HepG2 (cell line): ENCODE results near the gene ARL16. TPM values are rescaled to one million over a fixed set of nuclear protein-coding genes. Genes with fewer than 3 reads are reported as not detected.

ENCODE experiments used
- CAMTA2 ChIP-seq: sonication (generic); formaldehyde crosslinking; IDR thresholded peaks from 2 replicates; pipeline ENCODE4 v1.4.0; 2020; ENCODE audit warnings: mild to moderate bottlenecking, missing genetic modification reagents, borderline replicate concordance
- ELF1 ChIP-seq: sonication (generic); formaldehyde crosslinking; IDR thresholded peaks from 2 replicates; pipeline ENCODE4 v1.4.0; 2020; ENCODE audit warnings: missing genetic modification reagents
- FOXM1 ChIP-seq: sonication (generic); formaldehyde crosslinking; IDR thresholded peaks from 2 replicates; pipeline ENCODE4 v1.5.0; 2020; ENCODE audit warnings: missing genetic modification reagents
- MED8 ChIP-seq: sonication (generic); formaldehyde crosslinking; IDR thresholded peaks from 2 replicates; pipeline ENCODE4 v1.8.1; 2023; ENCODE audit warnings: mild to moderate bottlenecking, missing genetic modification reagents; ENCODE audit not compliant: insufficient replicate concordance
- MEIS2 ChIP-seq: sonication (generic); formaldehyde crosslinking; IDR thresholded peaks from 2 replicates; pipeline ENCODE4 v1.9.0; 2021; ENCODE audit warnings: mild to moderate bottlenecking, missing genetic modification reagents
- MTF2 ChIP-seq: sonication (generic); formaldehyde crosslinking; IDR thresholded peaks from 2 replicates; pipeline ENCODE4 v1.5.0; 2020; ENCODE audit warnings: missing genetic modification reagents, borderline replicate concordance
- NFATC3 ChIP-seq: sonication (generic); formaldehyde crosslinking; IDR thresholded peaks from 2 replicates; pipeline ENCODE4 v1.5.1; 2020; ENCODE audit warnings: mild to moderate bottlenecking, missing genetic modification reagents
- NR2F1 ChIP-seq, 2 experiments: fragments of 450-650 bp in 1 of 2; formaldehyde crosslinking in 1 of 2; IDR thresholded peaks; 2 replicates each; pipeline versions ENCODE4 v1.5.0 to v1.6.1; 2016 to 2020; ENCODE audit warnings: mild to moderate bottlenecking in 1 of 2, missing compliant biosample characterization in 1 of 2, missing genetic modification reagents in 1 of 2, moderate library complexity in 1 of 2
- RBFOX2 ChIP-seq: fragments of 200-400 bp; formaldehyde crosslinking; IDR thresholded peaks from 2 replicates; pipeline ENCODE4 v1.6.1; 2017; ENCODE audit warnings: low read depth, mild to moderate bottlenecking, low read length
- ZNF296 ChIP-seq: sonication (generic); formaldehyde crosslinking; conservative IDR thresholded peaks from 2 replicates; pipeline ENCODE4 v1.5.0; 2020; ENCODE audit warnings: mild to moderate bottlenecking, missing genetic modification reagents
- polyA plus RNA-seq, 8 experiments: library from polyadenylated mRNA; depleted of rRNA in 3 of 8; stranded (reverse) in 7 of 8; unstranded in 1 of 8; fragments of >200 nt; fragmentation: Illumina TruSeq in 4 of 8; extraction: Trizol in 4 of 8; gene quantifications; 2 replicates each; pipeline versions ENCODE4 v1.2.1 to v1.2.3, GENCODE V29; 2011 to 2016; ENCODE audit warnings: low read depth in 4 of 8, missing spikeins in 1 of 8, mixed read lengths in 1 of 8; ENCODE audit not compliant: insufficient read depth in 1 of 8
- total RNA-seq, 5 experiments: library from RNA; depleted of rRNA; stranded (reverse); fragments of >200 nt; fragmentation: Illumina TruSeq; extraction: Trizol; gene quantifications; 2 replicates each; pipeline ENCODE4 v1.2.3, GENCODE V29; 2016; ENCODE audit warnings: low read depth in 1 of 5
- TF ChIP-seq, protein P1 (sequence below): sonication (generic); formaldehyde crosslinking; IDR thresholded peaks from 2 replicates; pipeline ENCODE4 v1.5.0; 2020; ENCODE audit warnings: mild to moderate bottlenecking, missing genetic modification reagents, borderline replicate concordance
- TF ChIP-seq, protein P2 (sequence below): sonication (generic); formaldehyde crosslinking; conservative IDR thresholded peaks from 2 replicates; pipeline ENCODE4 v1.8.0; 2022; ENCODE audit warnings: low read depth, missing genetic modification reagents
- TF ChIP-seq, protein P3 (sequence below): sonication (generic); formaldehyde crosslinking; IDR thresholded peaks from 2 replicates; pipeline ENCODE4 v1.5.1; 2020; ENCODE audit warnings: missing genetic modification reagents, mild to moderate bottlenecking, borderline replicate concordance
- TF ChIP-seq, protein P4 (sequence below), 2 experiments: fragments of 450-650 bp in 1 of 2; sonication (generic) in 1 of 2; formaldehyde crosslinking; IDR thresholded peaks; 2 replicates each; pipeline versions ENCODE4 v1.5.0 to v1.8.0; 2020 to 2022; ENCODE audit warnings: mild to moderate bottlenecking in 1 of 2, missing genetic modification reagents in 1 of 2
- TF ChIP-seq, protein P5 (sequence below): sonication (generic); formaldehyde crosslinking; IDR thresholded peaks from 2 replicates; pipeline ENCODE4 v1.4.0; 2020; ENCODE audit warnings: missing genetic modification reagents, borderline replicate concordance
- TF ChIP-seq, protein P6 (sequence below): IDR thresholded peaks from 2 replicates; pipeline ENCODE4 v1.6.1; 2012; ENCODE audit warnings: low read length, improper control_type of control experiment

The ARL16 gene
- total and polyA plus RNA-seq, 2 of the 13 experiments (the other 11 are each of a cell fraction or from before 2014, with no cell fraction given), result 20.8 to 30.8 TPM

DNA sequence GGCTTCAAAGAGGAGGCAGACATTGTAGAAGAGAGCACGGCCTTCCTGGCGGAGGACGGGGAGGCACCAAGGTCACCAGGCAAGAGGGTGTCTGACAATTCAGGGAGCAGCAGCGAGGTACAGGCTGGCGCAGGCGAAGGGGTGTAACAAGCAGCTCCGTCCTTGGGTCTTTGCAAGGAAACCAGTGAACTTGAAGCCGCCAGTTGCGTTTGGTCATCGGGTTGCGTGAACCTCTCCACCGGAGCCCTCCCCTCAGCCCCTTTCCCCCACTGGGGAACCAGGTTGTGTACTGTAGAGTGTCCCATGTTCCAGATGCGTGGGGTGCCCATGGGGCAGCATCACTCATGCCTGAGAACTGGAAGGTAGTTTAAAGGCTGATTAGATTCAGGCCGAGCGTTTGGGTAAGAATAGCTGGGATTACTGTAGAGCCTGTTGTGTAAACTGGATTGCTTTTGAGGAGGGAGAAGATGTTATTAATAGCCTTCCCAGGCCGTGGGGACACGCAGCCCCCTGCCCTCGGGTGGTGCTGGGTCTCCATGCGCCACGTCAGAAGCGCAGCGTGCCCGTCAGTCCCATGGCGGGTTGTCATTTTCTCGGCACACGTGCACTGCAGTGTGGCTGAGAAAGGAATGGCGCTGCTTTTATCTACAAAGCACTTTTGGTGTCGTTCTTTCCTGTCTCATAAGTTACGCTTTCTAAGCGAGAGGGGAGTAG, 22.1 kb upstream of the ARL16 start (continued):
- TF ChIP-seq, protein P1, sequence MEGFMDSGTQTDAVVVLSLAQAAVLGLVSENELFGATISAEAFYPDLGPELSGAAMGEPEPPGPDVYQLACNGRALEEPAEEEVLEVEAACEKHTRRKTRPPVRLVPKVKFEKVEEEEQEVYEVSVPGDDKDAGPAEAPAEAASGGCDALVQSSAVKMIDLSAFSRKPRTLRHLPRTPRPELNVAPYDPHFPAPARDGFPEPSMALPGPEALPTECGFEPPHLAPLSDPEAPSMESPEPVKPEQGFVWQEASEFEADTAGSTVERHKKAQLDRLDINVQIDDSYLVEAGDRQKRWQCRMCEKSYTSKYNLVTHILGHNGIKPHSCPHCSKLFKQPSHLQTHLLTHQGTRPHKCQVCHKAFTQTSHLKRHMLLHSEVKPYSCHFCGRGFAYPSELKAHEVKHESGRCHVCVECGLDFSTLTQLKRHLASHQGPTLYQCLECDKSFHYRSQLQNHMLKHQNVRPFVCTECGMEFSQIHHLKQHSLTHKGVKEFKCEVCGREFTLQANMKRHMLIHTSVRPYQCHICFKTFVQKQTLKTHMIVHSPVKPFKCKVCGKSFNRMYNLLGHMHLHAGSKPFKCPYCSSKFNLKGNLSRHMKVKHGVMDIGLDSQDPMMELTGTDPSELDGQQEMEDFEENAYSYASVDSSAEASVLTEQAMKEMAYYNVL, result no peak
- TF ChIP-seq ELF1 (CRISPR knock-in tag), result no peak
- no peak for TF ChIP-seq FOXM1
- no peak for TF ChIP-seq MTF2
- TF ChIP-seq MED8 (CRISPR knock-in tag), result no peak
- TF ChIP-seq MEIS2, result no peak
- no peak for TF ChIP-seq NR2F1 (CRISPR knock-in tag; IDR thresholded peaks at IDR 0.05)
- TF ChIP-seq RBFOX2, result peak; percentile 66
- TF ChIP-seq ZNF296, result no peak
- TF ChIP-seq, protein P2, sequence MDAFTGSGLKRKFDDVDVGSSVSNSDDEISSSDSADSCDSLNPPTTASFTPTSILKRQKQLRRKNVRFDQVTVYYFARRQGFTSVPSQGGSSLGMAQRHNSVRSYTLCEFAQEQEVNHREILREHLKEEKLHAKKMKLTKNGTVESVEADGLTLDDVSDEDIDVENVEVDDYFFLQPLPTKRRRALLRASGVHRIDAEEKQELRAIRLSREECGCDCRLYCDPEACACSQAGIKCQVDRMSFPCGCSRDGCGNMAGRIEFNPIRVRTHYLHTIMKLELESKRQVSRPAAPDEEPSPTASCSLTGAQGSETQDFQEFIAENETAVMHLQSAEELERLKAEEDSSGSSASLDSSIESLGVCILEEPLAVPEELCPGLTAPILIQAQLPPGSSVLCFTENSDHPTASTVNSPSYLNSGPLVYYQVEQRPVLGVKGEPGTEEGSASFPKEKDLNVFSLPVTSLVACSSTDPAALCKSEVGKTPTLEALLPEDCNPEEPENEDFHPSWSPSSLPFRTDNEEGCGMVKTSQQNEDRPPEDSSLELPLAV, result no peak
- no peak for TF ChIP-seq NFATC3
- TF ChIP-seq CAMTA2 (CRISPR knock-in tag), result no peak
- TF ChIP-seq, protein P3, sequence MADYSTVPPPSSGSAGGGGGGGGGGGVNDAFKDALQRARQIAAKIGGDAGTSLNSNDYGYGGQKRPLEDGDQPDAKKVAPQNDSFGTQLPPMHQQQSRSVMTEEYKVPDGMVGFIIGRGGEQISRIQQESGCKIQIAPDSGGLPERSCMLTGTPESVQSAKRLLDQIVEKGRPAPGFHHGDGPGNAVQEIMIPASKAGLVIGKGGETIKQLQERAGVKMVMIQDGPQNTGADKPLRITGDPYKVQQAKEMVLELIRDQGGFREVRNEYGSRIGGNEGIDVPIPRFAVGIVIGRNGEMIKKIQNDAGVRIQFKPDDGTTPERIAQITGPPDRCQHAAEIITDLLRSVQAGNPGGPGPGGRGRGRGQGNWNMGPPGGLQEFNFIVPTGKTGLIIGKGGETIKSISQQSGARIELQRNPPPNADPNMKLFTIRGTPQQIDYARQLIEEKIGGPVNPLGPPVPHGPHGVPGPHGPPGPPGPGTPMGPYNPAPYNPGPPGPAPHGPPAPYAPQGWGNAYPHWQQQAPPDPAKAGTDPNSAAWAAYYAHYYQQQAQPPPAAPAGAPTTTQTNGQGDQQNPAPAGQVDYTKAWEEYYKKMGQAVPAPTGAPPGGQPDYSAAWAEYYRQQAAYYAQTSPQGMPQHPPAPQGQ (CRISPR knock-in tag), result no peak
- TF ChIP-seq, protein P4, sequence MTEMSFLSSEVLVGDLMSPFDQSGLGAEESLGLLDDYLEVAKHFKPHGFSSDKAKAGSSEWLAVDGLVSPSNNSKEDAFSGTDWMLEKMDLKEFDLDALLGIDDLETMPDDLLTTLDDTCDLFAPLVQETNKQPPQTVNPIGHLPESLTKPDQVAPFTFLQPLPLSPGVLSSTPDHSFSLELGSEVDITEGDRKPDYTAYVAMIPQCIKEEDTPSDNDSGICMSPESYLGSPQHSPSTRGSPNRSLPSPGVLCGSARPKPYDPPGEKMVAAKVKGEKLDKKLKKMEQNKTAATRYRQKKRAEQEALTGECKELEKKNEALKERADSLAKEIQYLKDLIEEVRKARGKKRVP (CRISPR knock-in tag; IDR thresholded peaks at IDR 0.05), result no peak
- TF ChIP-seq, protein P5, sequence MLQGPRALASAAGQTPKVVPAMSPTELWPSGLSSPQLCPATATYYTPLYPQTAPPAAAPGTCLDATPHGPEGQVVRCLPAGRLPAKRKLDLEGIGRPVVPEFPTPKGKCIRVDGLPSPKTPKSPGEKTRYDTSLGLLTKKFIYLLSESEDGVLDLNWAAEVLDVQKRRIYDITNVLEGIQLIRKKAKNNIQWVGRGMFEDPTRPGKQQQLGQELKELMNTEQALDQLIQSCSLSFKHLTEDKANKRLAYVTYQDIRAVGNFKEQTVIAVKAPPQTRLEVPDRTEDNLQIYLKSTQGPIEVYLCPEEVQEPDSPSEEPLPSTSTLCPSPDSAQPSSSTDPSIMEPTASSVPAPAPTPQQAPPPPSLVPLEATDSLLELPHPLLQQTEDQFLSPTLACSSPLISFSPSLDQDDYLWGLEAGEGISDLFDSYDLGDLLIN (CRISPR knock-in tag), result no peak
- TF ChIP-seq, protein P6, sequence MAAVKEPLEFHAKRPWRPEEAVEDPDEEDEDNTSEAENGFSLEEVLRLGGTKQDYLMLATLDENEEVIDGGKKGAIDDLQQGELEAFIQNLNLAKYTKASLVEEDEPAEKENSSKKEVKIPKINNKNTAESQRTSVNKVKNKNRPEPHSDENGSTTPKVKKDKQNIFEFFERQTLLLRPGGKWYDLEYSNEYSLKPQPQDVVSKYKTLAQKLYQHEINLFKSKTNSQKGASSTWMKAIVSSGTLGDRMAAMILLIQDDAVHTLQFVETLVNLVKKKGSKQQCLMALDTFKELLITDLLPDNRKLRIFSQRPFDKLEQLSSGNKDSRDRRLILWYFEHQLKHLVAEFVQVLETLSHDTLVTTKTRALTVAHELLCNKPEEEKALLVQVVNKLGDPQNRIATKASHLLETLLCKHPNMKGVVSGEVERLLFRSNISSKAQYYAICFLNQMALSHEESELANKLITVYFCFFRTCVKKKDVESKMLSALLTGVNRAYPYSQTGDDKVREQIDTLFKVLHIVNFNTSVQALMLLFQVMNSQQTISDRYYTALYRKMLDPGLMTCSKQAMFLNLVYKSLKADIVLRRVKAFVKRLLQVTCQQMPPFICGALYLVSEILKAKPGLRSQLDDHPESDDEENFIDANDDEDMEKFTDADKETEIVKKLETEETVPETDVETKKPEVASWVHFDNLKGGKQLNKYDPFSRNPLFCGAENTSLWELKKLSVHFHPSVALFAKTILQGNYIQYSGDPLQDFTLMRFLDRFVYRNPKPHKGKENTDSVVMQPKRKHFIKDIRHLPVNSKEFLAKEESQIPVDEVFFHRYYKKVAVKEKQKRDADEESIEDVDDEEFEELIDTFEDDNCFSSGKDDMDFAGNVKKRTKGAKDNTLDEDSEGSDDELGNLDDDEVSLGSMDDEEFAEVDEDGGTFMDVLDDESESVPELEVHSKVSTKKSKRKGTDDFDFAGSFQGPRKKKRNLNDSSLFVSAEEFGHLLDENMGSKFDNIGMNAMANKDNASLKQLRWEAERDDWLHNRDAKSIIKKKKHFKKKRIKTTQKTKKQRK, result no peak
